Measurements from ENCODE around the gene TNFAIP3.

Gene TNFAIP3

DNA sequence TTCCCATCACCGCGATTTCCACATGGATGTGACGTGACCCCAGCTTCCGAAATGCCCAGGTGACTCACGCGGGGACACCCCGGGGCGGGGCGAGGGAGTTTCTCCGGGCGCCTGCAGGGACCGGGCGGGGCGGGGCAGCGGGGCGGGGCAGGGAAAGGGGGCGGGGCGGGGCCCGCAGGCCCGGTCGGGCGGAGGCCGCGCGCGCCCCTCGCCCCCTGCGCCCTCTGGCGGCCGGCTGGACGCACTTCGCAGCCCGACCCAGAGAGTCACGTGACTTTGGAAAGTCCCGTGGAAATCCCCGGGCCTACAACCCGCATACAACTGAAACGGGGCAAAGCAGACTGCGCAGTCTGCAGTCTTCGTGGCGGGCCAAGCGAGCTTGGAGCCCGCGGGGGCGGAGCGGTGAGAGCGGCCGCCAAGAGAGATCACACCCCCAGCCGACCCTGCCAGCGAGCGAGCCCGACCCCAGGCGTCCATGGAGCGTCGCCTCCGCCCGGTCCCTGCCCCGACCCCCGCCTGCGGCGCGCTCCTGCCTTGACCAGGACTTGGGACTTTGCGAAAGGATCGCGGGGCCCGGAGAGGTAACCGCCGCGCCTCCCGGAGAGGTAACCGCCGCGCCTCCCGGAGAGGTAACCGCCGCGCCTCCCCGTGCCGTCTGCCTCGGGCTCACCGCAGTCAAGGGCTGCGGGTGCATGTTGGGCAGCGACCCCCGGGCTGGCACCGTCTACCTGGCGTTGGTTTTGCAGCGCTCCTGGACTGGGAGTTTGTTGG is at the start of gene TNFAIP3:
TNFAIP3 (plus strand) TSS at position 346 of the 771 bp plus-strand sequence. CDS start 3,969 bp downstream, outside the sequence.
- H3K27ac ChIP-seq, result peak within 1 kb of the TSS; percentile 95
- H3K4me1 ChIP-seq, result peaks cover 61% of the 10 kb centered on the region
- peaks cover 62% of the 10 kb centered on the region for H3K36me3 ChIP-seq
- no peaks in the 10 kb centered on the region for H3K9me3 ChIP-seq
- TF ChIP-seq Cebpa-rat (IDR thresholded peaks at IDR 0.05), result no peak
- no peaks in the 10 kb centered on the region for H3K27me3 ChIP-seq
- peak within 1 kb of the TSS; percentile 96 for H3K4me3 ChIP-seq
- peaks cover 66% of the 10 kb centered on the region for H4K20me1 ChIP-seq
- peak within 1 kb of the TSS; percentile 94 for H3K9ac ChIP-seq
- peak within 1 kb of the TSS; percentile 93 for H3K4me2 ChIP-seq

DNA sequence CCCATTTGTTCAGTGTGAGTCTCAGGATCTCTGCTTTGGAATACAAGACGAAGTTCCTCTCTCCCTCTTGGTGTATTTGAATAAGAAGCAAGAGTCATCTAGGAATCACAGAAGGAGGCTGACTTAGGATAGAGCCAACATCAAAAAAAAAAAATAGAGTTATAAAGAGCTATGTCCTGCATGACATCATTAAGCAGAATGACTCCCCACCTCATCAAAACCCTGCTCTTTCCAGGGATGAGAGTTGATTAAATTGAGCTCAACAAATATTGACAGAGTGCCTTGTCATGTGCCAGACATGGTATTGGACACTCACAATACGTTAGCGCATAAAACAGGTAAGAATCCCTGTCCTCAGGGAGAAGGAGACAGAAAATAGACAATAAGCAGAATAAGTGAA is 48.6 kb upstream of the TNFAIP3 start:
- Histone ChIP-seq H3K4me1 (peaks cover 80% of the 10 kb centered on the region), H3K36me3 (no peaks in the 10 kb centered on the region), H3K4me2 (peak overlapping the region; percentile 77), H3K27me3 (no peaks in the 10 kb centered on the region), H3K4me3 (no peak overlapping the region), H4K20me1 (no peaks in the 10 kb centered on the region), H3K9me3 (no peaks in the 10 kb centered on the region), H3K9ac (no peak overlapping the region), H3K27ac (peak overlapping the region; percentile 69)
- TF ChIP-seq Cebpa-rat (IDR thresholded peaks at IDR 0.05), result no peak

DNA sequence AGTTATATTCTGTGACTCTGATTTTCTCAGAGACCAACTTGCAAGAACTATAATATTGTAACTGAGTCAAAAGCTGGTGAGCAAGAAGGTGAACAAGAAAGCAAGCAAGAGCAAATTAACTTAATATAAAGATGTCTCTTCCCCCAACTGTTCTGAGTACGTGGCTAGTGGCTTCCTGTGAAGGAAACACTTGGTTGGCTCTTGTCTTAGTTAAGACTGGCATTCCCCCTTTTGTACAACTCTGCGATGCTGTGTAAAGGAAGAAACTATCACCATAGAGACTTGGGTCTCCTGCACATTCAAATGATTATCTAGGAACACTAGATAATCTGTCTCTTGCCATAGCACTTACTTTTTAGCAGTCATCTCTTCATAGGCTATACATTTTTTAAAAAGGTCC is 47.3 kb upstream of the TNFAIP3 start:
- H3K4me1 ChIP-seq, result peaks cover 93% of the 10 kb centered on the region
- H3K27ac ChIP-seq, result peak overlapping the region; percentile 69
- no peak for TF ChIP-seq Cebpa-rat (IDR thresholded peaks at IDR 0.05)
- H3K27me3 ChIP-seq, result no peaks in the 10 kb centered on the region
- peak overlapping the region; percentile 77 for H3K4me2 ChIP-seq
- H3K4me3 ChIP-seq, result peak overlapping the region; percentile 28; the same call in 1 of the 2 replicates
- no peaks in the 10 kb centered on the region for H3K36me3 ChIP-seq
- no peaks in the 10 kb centered on the region for H4K20me1 ChIP-seq
- H3K9me3 ChIP-seq, result no peaks in the 10 kb centered on the region
- H3K9ac ChIP-seq, result peak overlapping the region; percentile 17; the same call in 1 of the 2 replicates

DNA sequence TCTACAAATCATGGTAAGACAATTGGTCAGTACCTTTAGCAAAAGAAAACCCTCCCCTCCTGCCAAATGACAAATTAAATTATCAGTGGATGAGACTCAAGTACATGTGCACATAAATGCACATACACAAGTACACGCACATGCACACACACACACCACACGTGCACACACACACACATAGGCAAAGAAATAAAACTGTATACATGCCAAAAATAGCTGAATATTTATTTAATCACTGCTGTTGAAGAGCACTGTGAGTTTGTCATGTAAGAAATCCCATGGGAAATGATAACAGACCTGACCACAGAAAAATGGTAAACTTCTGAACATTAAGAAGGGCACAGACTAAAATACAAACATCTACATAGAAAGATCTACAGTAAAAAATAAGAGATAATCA is 46.6 kb upstream of the TNFAIP3 start:
- no peak for TF ChIP-seq Cebpa-rat (IDR thresholded peaks at IDR 0.05)
- H3K9me3 ChIP-seq, result no peaks in the 10 kb centered on the region
- H3K4me3 ChIP-seq, result peak overlapping the region; percentile 15; the same call in 1 of the 2 replicates
- peak overlapping the region; percentile 17; the same call in 1 of the 2 replicates for H3K9ac ChIP-seq
- H3K36me3 ChIP-seq, result no peaks in the 10 kb centered on the region
- no peaks in the 10 kb centered on the region for H4K20me1 ChIP-seq
- peak overlapping the region; percentile 69 for H3K27ac ChIP-seq
- no peaks in the 10 kb centered on the region for H3K27me3 ChIP-seq
- peaks cover 100% of the 10 kb centered on the region for H3K4me1 ChIP-seq
- H3K4me2 ChIP-seq, result peak overlapping the region; percentile 77

DNA sequence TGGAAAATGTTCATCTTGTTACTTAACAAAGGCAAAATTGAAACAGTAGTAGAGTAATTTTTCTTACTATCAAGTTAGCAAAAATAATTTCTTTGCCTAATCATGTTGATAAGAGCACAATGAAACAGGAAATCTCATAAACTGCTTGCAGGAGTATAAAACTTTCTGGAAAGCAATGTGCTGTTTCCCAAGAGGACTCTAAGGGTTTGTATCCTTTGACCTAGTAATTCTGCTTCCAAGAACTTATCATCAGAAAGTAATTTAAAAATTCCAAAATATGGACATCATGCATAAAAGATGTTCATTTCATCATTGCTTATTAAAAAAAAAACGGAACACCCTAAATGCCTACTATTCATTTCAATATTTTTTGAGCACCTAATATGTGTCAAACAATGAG is 46.1 kb upstream of the TNFAIP3 start:
- Histone ChIP-seq H3K9me3 (0 out of 2 replicates have a peak, but pooled peaks cover under 1% of the 10 kb centered on the region), H3K27ac (peak overlapping the region; percentile 69), H3K27me3 (no peaks in the 10 kb centered on the region), H3K4me1 (peaks cover 100% of the 10 kb centered on the region), H4K20me1 (no peaks in the 10 kb centered on the region), H3K36me3 (no peaks in the 10 kb centered on the region), H3K4me3 (no peak overlapping the region), H3K9ac (no peak overlapping the region), H3K4me2 (peak overlapping the region; percentile 77)
- no peak for TF ChIP-seq Cebpa-rat (IDR thresholded peaks at IDR 0.05)

DNA sequence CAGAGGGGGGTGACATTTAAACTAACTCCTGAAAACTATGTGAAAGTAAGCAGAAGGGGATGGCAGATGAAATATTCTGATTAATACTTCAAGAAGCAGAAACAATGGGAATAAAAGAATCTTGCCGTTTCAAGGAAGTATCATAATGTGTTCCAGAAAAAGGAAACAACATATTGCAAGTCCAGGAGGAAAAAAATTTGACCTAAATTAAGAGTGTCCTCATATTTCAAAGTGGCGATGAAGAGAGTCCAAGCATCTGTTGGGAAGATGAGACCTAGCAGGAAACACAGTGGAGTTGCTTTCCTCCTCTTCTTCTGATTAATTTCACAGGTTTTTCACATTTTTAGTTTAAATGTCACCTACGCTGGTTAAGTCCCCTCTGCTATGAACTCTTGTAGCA is 45.6 kb upstream of the TNFAIP3 start:
- peak overlapping the region; percentile 69 for H3K27ac ChIP-seq
- no peak for TF ChIP-seq Cebpa-rat (IDR thresholded peaks at IDR 0.05)
- H4K20me1 ChIP-seq, result no peaks in the 10 kb centered on the region
- H3K27me3 ChIP-seq, result no peaks in the 10 kb centered on the region
- H3K9ac ChIP-seq, result no peak overlapping the region
- H3K4me3 ChIP-seq, result no peak overlapping the region
- H3K9me3 ChIP-seq, result 0 out of 2 replicates have a peak, but pooled peaks cover 3% of the 10 kb centered on the region
- peaks cover 97% of the 10 kb centered on the region for H3K4me1 ChIP-seq
- H3K36me3 ChIP-seq, result no peaks in the 10 kb centered on the region
- H3K4me2 ChIP-seq, result peak overlapping the region; percentile 77

DNA sequence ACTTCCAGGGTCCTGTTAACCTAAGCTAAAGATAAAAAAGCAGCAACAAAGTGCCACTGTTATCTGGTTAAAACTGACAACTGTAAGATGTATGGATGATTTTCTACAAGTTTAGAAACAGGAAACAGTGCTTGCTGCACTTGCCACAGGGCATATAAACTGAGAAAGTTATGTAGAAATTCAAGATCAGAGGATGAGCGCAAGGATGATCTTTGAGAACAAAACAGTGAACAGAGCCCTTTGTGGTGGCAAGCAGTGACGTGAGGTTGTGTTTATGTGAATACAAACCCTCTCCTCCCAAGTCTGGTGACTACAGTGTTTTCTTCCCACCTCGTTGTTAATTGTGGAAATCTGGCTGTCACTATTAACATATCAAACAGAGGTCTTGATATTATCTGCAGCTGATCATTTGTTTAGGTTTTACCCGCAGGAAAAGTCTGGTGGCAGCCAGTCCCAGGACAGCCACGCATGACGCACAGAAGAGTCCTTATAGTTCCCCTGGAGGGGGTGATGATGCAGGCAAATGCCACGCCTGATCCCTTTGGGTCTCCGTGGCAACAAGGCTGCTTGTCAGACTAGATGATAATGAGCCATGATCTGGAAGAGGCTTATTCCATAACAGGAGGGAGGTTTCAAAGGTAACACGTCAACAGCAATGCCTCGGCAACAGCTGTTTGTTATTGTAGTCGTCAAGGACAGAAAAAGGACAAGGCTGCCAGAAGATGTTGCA is 43.1 kb upstream of the TNFAIP3 start:
- Histone ChIP-seq H3K4me1 (peaks cover 89% of the 10 kb centered on the region), H3K9me3 (peaks cover 17% of the 10 kb centered on the region), H4K20me1 (no peaks in the 10 kb centered on the region), H3K27ac (peak overlapping the region; percentile 69), H3K27me3 (no peaks in the 10 kb centered on the region), H3K36me3 (no peaks in the 10 kb centered on the region), H3K4me2 (peak overlapping the region; percentile 77), H3K4me3 (peak overlapping the region; percentile 16), H3K9ac (peak overlapping the region; percentile 67)
- no peak for TF ChIP-seq Cebpa-rat (IDR thresholded peaks at IDR 0.05)

DNA sequence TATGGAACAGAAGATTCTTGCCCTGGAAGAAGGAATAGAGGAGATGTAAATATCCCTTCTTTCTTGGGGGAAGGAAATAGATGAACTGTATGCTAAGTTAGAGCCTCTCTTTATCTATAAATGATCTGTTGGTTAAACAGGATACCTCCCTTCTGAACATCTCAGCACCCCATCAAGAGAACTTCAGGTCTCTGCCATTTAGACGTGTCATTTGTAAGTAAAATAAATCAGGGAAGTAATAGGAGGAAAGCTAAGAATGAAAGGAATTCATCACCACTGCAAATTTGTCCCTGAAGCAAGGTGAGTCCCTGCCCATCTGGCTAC is 42.5 kb upstream of the TNFAIP3 start:
- H3K9ac ChIP-seq, result 0 out of 2 replicates have a peak overlapping the region, but pooled peaks have one; percentile 67
- peaks cover 84% of the 10 kb centered on the region for H3K4me1 ChIP-seq
- peaks cover 22% of the 10 kb centered on the region for H3K9me3 ChIP-seq
- H3K27ac ChIP-seq, result peak overlapping the region; percentile 69
- H4K20me1 ChIP-seq, result no peaks in the 10 kb centered on the region
- H3K36me3 ChIP-seq, result no peaks in the 10 kb centered on the region
- peak overlapping the region; percentile 16 for H3K4me3 ChIP-seq
- peak overlapping the region; percentile 77 for H3K4me2 ChIP-seq
- TF ChIP-seq Cebpa-rat (IDR thresholded peaks at IDR 0.05), result no peak
- H3K27me3 ChIP-seq, result no peaks in the 10 kb centered on the region

DNA sequence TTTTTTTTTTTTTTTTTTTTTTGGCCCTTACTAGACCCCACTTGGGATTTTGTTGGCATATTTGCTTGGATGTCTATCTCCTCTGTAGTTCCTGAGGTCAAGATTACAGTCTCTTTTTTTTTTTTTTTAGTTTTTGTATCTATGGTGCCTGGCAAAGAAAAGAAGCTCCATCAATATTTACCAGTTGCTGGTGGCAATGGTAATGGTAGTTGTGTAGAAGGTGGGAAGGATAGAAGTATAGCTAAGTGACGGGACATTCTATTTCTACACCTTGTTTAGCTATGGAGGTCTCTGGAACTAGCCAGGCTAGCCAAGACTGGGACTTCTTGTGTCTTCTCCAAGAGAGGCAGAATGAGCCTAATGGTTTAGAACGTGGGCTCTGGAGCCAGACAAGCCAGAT is 42.2 kb upstream of the TNFAIP3 start:
- Histone ChIP-seq H3K9ac (no peak overlapping the region; the same call in 1 of the 2 replicates), H3K27me3 (no peaks in the 10 kb centered on the region), H3K36me3 (no peaks in the 10 kb centered on the region), H3K27ac (peak overlapping the region; percentile 69; the same call in 1 of the 2 replicates), H3K4me2 (peak overlapping the region; percentile 77), H3K4me3 (0 out of 2 replicates have a peak overlapping the region, but pooled peaks have one; percentile 16), H3K9me3 (peaks cover 24% of the 10 kb centered on the region), H4K20me1 (no peaks in the 10 kb centered on the region), H3K4me1 (peaks cover 80% of the 10 kb centered on the region)
- TF ChIP-seq Cebpa-rat (IDR thresholded peaks at IDR 0.05), result no peak

Data from BLaER1 (cell line).